ENCODE results near the gene AKR1B15. TPM values are rescaled to one million over a fixed set of nuclear protein-coding genes. Genes with fewer than 3 reads are reported as not detected.

AKR1B15 gene
- total and polyA plus RNA-seq, 2 of the 4 experiments (the other 2 are of a cell fraction) = not detected

GRCh38 chr7:134584290-134584689 is 35.4 kb downstream of the AKR1B15 start:
- no peaks in the 10 kb centered on the region for H3K79me1 ChIP-seq (ENCODE audit: low read depth in 1 of 2, low read length in 2 of 2)
- no peak overlapping the region for H4K5ac ChIP-seq (ENCODE audit: low read depth, low read length)
- ChIA-PET CTCF (interaction anchor here (0.6 kb wide), 1 partner anchor 141 kb away, joined by 3 read pairs; no protein-coding TSS in a partner anchor), POLR2A (ENCODE audit: unreplicated experiment) (no interaction called here)
- no peak overlapping the region for H3K56ac ChIP-seq (ENCODE audit: extremely low read depth, insufficient read depth, low read length)
- no peak overlapping the region for H2AK9ac ChIP-seq (replicated peaks; ENCODE audit: low read depth, low read length, poor library complexity)
- no peak overlapping the region for H3K4ac ChIP-seq (ENCODE audit: low read depth, low read length)
- H3K18ac ChIP-seq (ENCODE audit: low read depth, low read length) = no peak overlapping the region
- intact Hi-C loops (cut with micrococcal nuclease) = no loop called here
- no peak overlapping the region for H2BK20ac ChIP-seq (ENCODE audit: low read depth, low read length)
- no peak overlapping the region for H2BK120ac ChIP-seq (ENCODE audit: low read depth, low read length)
- H3K9me1 ChIP-seq (ENCODE audit: insufficient read depth, low read length) = no peaks in the 10 kb centered on the region
- H2AFZ ChIP-seq (replicated peaks; ENCODE audit: low read length, poor library complexity) = no peak overlapping the region
- peaks cover 29% of the 10 kb centered on the region for H3K27me3 ChIP-seq (ENCODE audit: control insufficient read depth, insufficient read depth, low read length)
- H2AK5ac ChIP-seq (ENCODE audit: low read depth, low read length) = no peak overlapping the region
- H2BK5ac ChIP-seq (ENCODE audit: low read depth, low read length, poor library complexity, severe bottlenecking) = no peak overlapping the region
- WGBS, 2 experiments (ENCODE audit: extremely low coverage in 2 of 2, insufficient read length in 1 of 2) = 75 to 100% methylated on average over 1 of the region's 1 CpG
- no peak overlapping the region for H3K9ac ChIP-seq (ENCODE audit: low read depth, low read length)
- dilution Hi-C loops (cut with HindIII; ENCODE audit: low sequenced_read_pairs, unreplicated experiment) = no loop called here
- no peak overlapping the region for H3K23ac ChIP-seq (ENCODE audit: low read depth, low read length)
- H3K14ac ChIP-seq (replicated peaks; ENCODE audit: low read depth, low read length) = no peak overlapping the region
- ATAC-seq (ENCODE audit: low read depth) (no peak), DNase-seq (no peak)
- H2BK15ac ChIP-seq (ENCODE audit: low read depth, low read length) = no peak overlapping the region
- no peaks in the 10 kb centered on the region for H3K9me3 ChIP-seq (ENCODE audit: control insufficient read depth, insufficient read depth, low read length)
- no peak overlapping the region for H3K27ac ChIP-seq (ENCODE audit: insufficient read depth, low read length)
- TF ChIP-seq BHLHE40 (IDR thresholded peaks at IDR 0.05; ENCODE audit: low read depth, low read length) (no peak), RAD21 (IDR thresholded peaks at IDR 0.05; ENCODE audit: low read length) (no peak), NFE2L2 (IDR thresholded peaks at IDR 0.05; ENCODE audit: low read depth, low read length) (no peak), POLR2A (IDR thresholded peaks at IDR 0.05; ENCODE audit: low read depth, low read length) (no peak)
- in situ Hi-C loops (cut with MboI; ENCODE audit: low sequenced_read_pairs) = no loop called here
- no peak overlapping the region for H4K91ac ChIP-seq (ENCODE audit: insufficient read depth, low read depth, low read length)
- H3K36me3 ChIP-seq (ENCODE audit: control insufficient read depth, insufficient read depth, low read length) = no peaks in the 10 kb centered on the region
- no peaks in the 10 kb centered on the region for H4K20me1 ChIP-seq (ENCODE audit: insufficient read depth, low read length)
- H3K4me3 ChIP-seq (ENCODE audit: insufficient read depth, low read depth, low read length) = no peak overlapping the region
- H3K4me2 ChIP-seq (ENCODE audit: low read depth, low read length) = no peak overlapping the region
- H3K4me1 ChIP-seq (ENCODE audit: control insufficient read depth, insufficient read depth, low read length) = no peaks in the 10 kb centered on the region
- BruUV-seq (replicated peaks) = no TSS peak
- H4K8ac ChIP-seq (ENCODE audit: low read depth in 2 of 2, low read length in 2 of 2) = no peak overlapping the region
